ENCODE results near the gene DMWD. TPM values are rescaled to one million over a fixed set of nuclear protein-coding genes. Genes with fewer than 3 reads are reported as not detected.

Gene DMWD
- 69.2 TPM for total RNA-seq
- long read RNA-seq, transcript DMWD-201 (5 exons, 3,305 nt): major isoform, 93 of 152 reads
- long read RNA-seq, transcript DMWD-205 (2 exons, 643 nt): minor isoform, 29 of 152 reads
- long read RNA-seq, transcript DMWD-202 (4 exons, 3,292 nt): minor isoform, 6 of 152 reads
- long read RNA-seq, partial matches to known transcripts: 15 of 152 reads
- long read RNA-seq, other reads (novel, unspliced or antisense): 8 of 152 reads

GRCh38 chr19:45792470-45793177 is at the start of gene DMWD:
TSS of gene DMWD (minus strand) at chr19:45792845. CDS start at chr19:45792756, 89 bp downstream.
- Histone ChIP-seq H3K36me3 (peaks cover 32% of the 10 kb centered on the region), H3K27me3 (ENCODE audit: low read depth) (no peaks in the 10 kb centered on the region), H3K9me3 (replicated peaks) (no peaks in the 10 kb centered on the region), H3K27ac (replicated peaks) (peak within 1 kb of the TSS; percentile 92), H3K4me1 (peaks cover 47% of the 10 kb centered on the region), H3K4me3 (peak within 1 kb of the TSS; percentile 80)
- intact Hi-C loops (cut with micrococcal nuclease): no loop called here
- DNase-seq: peak; percentile 100
- TF ChIP-seq CTCF (IDR thresholded peaks at IDR 0.05; ENCODE audit: borderline replicate concordance): no peak

DNA sequence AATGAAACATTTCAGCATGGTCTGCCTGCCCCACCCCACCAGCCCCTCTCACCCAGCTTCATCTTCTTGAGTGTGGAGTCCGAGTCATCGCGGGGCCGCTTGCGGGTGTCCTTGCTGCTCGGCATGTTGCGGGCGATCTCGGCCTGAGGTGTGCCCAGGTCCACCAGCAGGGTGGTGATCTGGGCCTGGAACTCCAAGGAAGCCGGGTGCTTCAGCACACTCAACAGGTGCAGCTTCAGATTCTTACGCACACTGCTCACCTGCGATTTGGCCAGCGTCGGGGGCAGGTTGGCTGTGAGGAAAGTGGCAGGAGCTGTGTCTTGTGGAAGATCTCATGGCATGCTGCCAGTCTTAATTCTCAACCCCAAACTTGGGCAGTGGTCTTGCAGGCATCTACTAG is 49.6 kb upstream of the DMWD start:
- intact Hi-C loops (cut with micrococcal nuclease): no loop called here
- Histone ChIP-seq H3K9me3 (replicated peaks) (no peaks in the 10 kb centered on the region), H3K36me3 (peaks cover 100% of the 10 kb centered on the region), H3K27ac (replicated peaks) (no peak overlapping the region), H3K27me3 (ENCODE audit: low read depth) (no peaks in the 10 kb centered on the region), H3K4me1 (no peaks in the 10 kb centered on the region), H3K4me3 (no peak overlapping the region)
- no peak for DNase-seq
- TF ChIP-seq CTCF (IDR thresholded peaks at IDR 0.05; ENCODE audit: borderline replicate concordance): no peak

- no peak for TF ChIP-seq CTCF (IDR thresholded peaks at IDR 0.05; ENCODE audit: borderline replicate concordance)
- H3K4me3 ChIP-seq: no peak overlapping the region
- H3K36me3 ChIP-seq: peaks cover 100% of the 10 kb centered on the region
- H3K27me3 ChIP-seq (ENCODE audit: low read depth): no peaks in the 10 kb centered on the region
- no peaks in the 10 kb centered on the region for H3K4me1 ChIP-seq
- no peaks in the 10 kb centered on the region for H3K9me3 ChIP-seq (replicated peaks)
- no peak for DNase-seq
- intact Hi-C loops (cut with micrococcal nuclease): no loop called here
- no peak overlapping the region for H3K27ac ChIP-seq (replicated peaks)
These were observed 42.3 kb upstream of the DMWD start for GRCh38 chr19:45834970-45835369.

DNA sequence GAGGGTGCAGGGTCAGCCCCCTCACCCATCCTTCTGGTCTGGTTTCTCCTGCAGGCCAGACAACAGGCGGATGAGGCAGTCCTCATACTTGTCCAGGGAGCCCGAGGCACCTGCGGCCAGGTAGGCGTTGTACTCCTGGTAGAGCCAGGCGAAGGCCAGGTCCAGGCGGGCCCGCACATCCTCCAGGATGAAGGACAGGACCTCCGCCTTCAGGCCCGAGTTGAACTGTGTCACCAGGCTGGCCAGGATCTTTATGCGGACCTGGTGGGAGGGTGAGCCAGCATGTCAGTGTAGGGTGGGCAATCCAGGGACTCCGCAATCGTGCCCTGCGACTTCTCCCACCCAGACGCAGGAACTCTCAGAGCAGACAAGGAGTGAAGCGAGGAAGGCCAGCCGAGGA is 36.3 kb upstream of the DMWD start:
- no peak for DNase-seq
- Histone ChIP-seq H3K27ac (replicated peaks) (no peak overlapping the region), H3K27me3 (ENCODE audit: low read depth) (no peaks in the 10 kb centered on the region), H3K36me3 (peaks cover 100% of the 10 kb centered on the region), H3K9me3 (replicated peaks) (no peaks in the 10 kb centered on the region), H3K4me3 (no peak overlapping the region), H3K4me1 (peaks cover 5% of the 10 kb centered on the region)
- no peak for TF ChIP-seq CTCF (IDR thresholded peaks at IDR 0.05; ENCODE audit: borderline replicate concordance)
- intact Hi-C loops (cut with micrococcal nuclease): no loop called here

DNA sequence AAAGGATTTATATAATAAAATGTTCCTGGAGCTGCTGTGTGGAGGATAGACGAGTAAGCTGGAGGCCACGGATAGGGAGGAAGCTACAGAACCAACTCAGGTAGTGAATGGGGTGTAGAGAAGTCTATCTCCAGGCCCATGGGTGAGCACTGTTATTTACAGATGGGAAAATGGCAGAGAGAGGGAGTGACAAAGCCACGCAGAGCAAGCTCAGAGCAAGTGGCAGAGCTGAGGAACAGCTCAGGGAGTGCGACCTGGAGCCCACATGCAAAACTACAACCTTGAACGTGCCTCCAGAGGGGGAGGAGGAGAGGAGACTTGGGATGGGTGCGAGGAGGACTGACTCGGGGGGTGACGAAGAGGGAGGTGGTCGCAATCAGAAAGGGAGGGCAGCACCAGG is 35.9 kb upstream of the DMWD start:
- DNase-seq: no peak
- Histone ChIP-seq H3K27ac (replicated peaks) (no peak overlapping the region), H3K36me3 (peaks cover 98% of the 10 kb centered on the region), H3K4me3 (no peak overlapping the region), H3K4me1 (peaks cover 5% of the 10 kb centered on the region), H3K9me3 (replicated peaks) (no peaks in the 10 kb centered on the region), H3K27me3 (ENCODE audit: low read depth) (no peaks in the 10 kb centered on the region)
- intact Hi-C loops (cut with micrococcal nuclease): no loop called here
- TF ChIP-seq CTCF (IDR thresholded peaks at IDR 0.05; ENCODE audit: borderline replicate concordance): no peak
